HG03521 (cell line): Measurements from ENCODE around the gene NRG2.

Experiments
- ATAC-seq: cut with Tn5 transposase; IDR thresholded peaks from one replicate; pipeline ENCODE4 v1.9.1; 2021; ENCODE audit warnings: mild to moderate bottlenecking, moderate library complexity; ENCODE audit not compliant: unreplicated experiment

NRG2 gene

DNA sequence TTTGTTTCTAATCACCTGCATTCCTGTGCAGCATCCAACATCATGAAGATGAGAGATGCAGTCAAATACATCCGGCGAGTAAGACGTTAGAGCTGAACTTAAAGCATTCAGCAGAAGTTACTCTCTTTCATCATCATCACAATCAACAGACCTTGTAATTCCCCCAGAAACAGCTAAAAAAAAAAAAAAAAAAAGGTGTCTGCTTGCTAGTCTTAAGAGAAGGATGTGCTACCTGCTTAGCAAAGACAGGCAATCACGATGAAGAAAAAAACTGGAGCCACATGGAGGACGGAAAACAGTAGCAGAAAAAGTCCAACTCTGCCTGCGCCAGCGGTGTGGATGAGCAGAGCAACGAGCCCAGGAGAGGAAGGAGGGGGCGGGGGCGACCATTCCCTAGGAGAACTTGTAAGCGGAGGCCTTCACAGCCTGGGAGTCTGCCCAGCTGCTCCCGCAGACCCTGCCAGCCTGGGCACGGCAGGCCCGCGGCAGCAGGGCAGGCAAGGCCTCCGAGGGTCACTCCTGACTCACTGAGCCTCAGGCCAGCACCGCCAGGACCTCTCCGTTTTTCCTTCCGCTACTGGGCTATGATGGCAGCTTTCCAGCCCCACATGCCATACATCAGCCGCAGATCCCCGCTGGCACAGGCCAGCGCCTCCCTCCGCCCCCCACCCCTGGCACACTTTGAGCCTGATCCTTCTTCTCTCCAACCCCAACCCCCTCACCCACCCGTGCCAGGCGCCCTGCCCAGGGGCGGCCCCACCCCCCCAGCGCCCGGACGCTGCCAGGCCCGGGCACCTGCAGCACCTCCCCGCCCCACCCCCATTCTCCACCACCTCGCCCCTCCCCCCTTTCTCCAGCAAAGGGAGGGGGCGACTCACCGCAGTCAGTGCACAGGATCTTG lies 1.4 kb downstream of the NRG2 start:
- ATAC-seq, result no peak

DNA sequence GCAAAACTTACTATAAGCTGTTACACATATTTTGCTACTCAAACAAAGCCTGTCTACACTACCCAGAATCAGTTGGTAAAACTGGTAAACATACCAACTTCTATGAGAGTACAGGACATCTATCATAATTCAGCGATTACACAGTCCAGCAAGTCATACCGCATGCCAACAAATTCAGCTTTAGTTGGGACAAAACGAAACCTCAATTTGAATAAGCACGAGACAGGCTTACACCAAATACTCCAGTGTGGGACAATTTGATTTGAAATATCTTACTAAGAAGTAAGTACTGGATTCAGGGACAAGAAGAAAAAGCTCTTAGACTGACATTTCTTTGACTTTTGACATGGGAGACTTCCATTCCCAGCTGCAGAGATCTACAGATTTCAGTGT lies 2.0 kb downstream of the NRG2 start:
- ATAC-seq, result no peak

DNA sequence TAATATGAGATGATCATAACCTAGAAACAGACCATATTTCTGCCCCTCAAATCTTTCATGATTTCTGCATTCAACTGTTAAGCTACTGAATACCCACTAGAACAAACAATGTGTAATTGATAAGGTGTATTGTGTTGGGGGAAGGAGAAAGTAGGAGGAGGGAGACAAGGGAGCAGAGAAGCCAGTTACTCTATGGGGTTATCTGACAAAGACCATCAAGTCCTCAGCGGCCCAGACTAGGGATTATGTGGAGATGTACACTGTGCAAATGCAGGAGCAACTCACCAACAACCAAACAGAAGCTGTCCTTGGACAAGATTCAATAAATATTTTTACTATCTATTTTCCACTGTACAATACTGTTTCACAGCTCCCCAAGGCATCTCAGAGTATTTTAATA lies 2.7 kb downstream of the NRG2 start:
- no peak for ATAC-seq

DNA sequence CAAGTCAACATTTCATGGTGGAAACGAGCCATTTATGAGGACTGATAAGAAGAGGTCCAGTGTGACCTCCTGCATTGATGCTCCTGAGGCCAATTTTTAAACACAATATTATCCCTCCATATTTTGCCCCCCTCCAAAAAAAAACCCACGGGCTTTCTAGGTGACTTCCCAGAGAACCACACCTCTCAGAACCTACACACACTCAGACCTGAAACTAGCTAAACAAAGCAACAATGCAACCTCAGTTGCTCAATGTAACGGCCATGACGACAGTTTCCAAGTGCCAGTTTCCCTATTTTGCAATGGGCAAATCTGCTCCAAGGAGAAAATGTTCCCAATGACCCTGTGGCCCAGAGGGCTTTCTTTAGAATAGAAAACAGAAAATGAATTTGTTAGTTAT lies 3.5 kb downstream of the NRG2 start:
- no peak for ATAC-seq

DNA sequence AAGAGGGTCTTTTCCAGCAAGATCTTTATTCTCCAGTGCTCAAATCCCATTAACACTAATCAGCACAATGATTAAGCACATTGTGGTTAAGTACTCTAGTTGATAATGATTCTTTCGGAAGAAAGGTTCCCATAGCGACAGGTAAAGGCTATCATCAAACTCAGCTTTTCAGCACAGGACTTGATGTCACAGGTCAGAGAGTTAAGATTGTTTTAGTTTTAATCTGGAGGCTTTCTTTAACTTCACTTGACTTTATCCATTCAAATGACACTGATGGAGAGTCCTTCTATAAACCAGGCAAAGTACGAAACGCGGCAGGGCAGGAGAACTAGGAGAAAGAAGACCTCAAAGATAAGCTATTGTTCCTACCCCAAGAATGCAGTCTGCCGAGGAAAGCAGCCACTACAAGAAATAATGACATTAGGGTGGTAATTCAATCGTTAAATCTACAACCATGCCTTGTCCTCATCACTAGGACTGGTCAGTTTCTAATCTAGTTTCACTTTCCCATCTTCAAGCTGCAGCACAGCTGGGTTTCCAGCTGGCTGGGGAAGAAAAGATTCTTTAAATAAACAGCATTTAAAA lies 4.6 kb downstream of the NRG2 start:
- ATAC-seq, result no peak

DNA sequence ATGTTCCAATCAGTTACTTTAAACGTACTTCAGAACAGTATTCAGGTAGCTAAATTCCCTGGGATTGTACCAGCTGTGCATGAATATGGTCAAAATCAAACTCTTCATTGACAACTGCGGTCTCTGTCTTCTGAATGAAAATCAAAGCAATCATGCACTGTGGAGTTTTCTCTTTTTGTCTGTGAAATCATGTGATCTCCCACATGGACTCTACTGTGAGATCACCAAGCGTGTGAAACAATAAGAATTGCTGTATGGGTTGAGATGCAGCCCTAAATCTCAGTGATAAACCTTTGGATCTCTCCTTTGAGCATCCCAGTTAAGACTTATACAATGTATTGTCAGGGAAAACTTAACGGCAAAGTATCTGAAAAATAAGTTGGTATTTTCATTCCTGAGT lies 6.1 kb downstream of the NRG2 start:
- ATAC-seq, result no peak

DNA sequence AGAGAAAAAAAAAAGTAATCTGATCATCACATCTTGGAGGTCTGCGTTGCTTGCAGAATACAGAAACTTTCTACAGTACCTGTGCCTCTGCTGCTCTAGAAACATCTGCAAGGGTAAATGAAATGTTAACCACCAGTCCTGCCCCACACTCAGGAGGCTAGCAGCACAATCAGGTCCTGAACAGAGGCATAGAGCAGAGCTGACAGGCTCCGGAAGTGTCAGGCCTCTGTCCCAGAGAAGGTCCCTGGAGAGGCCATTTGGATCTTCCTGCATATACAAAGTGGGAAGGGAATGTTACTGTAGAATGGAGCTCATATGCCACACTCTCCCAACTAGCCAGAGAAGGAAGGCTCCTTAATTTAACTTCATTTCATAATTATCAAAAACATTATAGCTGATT lies 7.2 kb downstream of the NRG2 start:
- no peak for ATAC-seq

DNA sequence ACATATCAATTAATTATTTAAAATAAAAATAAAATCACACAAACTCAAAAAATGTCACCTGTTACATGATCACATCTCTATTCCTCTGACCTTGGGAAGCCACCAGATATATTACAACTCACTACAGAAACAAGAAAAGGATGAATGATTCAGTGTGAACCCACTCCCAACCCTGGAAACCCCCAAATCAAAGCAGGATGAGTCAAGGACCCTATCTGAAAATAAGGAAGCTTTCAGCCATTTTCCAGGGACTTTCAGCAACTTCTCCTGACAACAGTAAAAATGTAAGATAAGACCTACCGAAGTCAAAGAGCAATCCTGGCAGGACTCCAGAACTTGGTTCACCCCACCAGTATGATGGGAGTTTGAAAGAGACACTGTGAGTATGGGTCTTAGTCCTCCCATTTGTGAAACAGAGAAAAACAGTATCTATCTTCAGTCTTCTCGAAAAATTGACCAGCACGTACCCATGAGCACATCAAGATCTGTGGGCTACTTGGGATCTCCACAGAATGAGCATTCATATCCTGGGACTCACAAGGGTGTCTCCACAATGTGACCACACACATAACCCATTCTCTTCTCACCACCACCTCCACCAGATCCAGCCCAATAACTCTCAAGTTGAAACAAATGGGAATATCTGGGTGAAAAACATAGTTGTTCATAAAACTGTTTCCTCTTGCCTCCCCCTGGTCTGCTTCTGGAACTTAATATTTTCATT lies 9.9 kb downstream of the NRG2 start:
- no peak for ATAC-seq

DNA sequence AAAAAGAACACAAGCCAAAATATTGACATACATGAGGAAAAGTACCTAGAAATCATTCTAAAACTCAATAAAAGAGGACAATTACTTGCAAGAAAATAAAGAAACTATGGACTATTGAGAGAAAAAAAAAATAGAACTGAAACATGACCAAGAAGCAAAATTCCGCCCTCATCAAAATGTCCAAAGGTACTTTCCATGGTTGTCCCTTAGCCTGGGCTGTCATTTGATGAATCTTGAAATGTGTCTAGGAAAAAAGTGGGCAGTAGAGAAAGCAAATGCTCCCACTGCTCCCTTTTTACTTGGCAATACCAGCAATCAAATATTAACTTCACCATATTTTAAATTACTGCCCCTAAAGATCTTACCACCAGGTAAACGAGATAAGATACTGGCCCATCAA lies 10.8 kb downstream of the NRG2 start:
- no peak for ATAC-seq

DNA sequence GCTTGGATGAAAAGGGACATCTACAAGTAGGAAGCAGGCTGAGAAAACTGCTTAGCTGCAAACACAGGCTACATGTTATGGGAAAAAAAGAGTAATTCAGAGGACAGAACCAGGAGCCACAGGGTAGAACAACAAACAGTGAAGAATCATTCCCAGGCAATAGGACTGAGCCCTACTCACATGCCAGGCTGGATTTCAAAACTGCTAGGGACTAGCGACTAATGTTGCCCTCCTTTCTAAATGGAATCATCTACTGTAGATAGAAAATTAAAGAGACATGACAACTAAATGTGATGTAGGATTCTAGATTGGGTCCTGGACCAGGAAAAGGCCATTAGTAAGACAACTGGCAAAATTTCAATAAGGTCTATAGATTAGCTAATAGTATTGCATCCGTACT lies 15.3 kb downstream of the NRG2 start:
- ATAC-seq, result no peak

DNA sequence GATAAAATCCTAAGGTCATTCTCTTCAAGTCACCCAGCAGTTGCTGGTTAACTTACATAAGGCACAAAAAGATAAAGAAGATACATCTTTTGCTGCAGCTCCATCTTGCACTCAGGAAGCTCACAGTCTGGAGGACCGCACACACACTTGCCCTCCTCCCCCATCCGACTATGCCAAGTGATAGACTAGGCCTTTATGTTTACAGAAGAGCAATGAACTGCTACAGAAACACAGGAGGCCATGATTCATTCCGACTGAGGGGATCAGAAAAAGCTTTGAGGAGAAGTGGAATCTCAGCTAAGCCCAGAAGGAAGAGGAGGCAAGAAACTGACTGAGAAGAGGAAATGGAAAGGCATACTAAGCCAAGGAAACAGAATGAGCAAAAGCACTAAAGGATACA lies 17.4 kb downstream of the NRG2 start:
- no peak for ATAC-seq

DNA sequence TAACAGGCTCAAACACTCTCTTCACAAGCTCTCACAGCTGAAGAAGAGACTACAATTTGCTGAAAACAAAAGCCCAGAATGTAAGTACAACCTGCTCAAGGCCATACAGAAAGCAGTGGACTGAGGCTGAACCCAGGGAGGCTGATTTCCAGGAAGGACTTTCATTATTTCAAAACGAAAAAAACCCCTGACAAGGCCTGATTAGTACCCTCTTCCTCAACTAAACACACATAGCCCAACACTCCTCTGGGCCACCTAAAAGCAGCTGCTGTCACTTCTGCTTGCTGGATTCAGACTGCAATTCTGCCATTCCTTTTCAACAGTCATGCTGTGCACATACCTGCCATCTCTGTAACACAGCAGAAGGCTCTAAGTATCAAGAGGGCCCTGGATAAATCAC lies 18.2 kb downstream of the NRG2 start:
- no peak for ATAC-seq

DNA sequence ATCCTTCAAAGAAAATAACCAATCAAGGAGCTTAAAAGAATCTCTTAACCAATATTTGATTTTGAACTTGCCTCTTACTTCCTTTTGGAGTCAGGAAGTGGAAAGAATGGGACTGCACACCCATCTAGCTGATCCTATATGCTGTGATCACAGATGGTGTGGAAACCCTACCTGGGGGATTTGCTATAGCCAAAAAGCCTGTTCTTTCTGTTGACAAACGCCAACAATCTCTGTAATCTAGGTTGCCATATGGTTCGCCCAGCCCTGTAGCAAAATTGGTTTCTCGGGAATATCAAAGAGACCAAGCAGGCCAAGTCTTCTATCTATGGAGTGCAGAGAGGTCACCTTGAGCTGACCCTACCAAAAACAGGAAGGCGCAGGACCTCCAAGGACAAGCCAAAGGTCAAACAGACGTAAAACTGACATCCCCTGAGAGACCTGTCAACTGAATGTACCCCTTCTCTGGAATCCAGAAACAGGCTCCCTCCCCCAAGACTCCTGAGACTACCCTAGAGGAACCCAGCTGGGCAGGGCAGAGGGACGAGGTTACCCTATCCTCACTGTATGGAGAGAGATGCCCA lies 19.4 kb downstream of the NRG2 start:
- no peak for ATAC-seq

DNA sequence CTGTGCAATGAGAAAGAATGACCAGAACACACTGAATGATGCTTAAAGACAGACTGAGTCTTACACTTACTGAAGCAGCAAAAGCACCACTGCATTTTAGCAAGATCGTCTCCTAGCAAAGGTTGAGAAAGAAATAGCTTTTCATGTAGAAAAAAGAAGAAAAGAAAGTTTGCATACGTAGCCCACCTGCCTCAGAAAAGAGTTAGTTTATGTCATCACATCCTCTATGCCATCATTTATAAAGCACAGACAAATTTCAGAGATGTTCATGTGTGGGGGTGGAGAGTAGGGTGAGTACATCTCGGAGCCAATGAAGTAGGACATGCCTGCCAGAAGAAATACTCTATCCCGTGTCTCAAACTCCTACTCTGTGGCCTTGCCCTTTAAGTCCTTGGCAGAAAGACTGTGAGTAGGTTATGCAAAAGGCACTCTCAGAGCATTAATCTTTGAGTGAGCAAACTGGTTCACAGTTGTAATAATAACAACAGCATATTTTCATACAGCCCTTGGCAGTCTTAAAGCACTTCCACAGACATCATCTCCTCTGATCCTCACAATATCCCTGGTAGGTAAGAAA lies 22.4 kb downstream of the NRG2 start:
- ATAC-seq, result no peak

DNA sequence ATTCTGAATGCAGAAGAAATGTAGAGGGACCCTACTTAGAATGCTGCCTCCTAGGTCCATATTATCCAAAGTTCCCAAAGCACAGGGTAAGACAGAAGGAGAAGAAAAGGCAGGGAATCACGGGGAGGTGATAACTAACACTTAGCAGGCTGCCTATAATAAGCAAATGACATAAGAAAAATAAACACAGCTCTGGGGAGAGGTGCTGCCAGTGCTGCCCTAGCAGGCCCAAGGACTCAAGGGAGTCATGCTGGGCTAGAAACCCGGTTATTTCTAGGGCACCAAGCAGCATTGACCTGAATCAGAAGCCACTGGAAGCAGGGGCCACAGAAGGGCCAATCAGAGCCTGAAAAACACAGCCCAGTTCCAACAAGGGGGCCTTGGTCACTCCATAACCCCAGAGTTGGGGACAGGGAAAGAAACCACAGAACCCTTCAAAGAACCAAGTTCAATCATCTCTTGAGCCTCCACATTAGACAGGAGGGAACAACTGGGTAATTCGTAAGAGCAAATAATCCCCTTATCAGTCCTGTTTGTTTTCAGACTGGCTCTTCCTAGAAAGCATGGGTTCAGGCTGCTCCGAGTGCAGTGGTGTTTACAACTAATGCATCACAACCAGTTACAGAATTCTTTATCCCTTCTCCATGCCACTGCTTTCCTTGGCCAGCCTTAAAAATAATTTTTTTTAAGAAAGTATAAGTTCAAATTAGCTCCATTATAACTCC lies 24.0 kb downstream of the NRG2 start:
- no peak for ATAC-seq

DNA sequence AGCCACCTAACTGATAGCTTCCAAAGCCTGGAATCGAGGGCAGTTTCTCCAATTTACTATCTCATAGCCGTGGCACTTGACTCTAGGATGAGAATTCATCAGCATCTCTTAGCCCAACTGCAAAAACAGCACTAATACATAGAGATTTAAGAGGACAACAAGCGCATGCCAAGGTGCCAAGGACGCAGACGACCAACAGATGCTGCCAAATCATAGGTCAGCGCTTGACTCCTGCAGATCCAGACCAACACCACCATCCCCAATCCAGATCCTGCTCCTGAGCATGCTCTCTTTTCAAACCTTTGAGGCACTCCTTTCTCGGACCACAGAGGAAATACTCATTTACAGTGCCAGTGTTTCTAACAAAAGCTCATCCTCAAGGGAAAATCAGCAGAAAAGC lies 24.6 kb downstream of the NRG2 start:
- no peak for ATAC-seq

DNA sequence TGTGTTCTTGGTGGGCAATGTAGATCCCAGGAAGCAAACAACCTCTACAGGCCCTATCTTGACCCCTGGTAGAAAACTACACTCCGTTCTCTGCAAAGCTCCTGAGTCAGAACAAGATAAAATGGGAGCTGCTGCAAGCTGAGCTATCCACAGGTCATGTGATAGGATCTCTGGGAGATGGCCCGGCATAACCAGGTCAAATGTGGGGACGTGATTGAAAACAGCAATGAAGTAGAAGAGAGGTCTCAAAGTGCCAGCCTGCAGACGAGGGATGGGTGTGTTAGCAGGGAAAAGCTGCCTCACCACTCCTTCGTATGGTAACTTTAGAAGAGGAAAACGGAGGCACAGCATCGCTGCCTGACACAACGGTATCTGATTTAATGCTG lies 25.0 kb downstream of the NRG2 start:
- ATAC-seq, result no peak

DNA sequence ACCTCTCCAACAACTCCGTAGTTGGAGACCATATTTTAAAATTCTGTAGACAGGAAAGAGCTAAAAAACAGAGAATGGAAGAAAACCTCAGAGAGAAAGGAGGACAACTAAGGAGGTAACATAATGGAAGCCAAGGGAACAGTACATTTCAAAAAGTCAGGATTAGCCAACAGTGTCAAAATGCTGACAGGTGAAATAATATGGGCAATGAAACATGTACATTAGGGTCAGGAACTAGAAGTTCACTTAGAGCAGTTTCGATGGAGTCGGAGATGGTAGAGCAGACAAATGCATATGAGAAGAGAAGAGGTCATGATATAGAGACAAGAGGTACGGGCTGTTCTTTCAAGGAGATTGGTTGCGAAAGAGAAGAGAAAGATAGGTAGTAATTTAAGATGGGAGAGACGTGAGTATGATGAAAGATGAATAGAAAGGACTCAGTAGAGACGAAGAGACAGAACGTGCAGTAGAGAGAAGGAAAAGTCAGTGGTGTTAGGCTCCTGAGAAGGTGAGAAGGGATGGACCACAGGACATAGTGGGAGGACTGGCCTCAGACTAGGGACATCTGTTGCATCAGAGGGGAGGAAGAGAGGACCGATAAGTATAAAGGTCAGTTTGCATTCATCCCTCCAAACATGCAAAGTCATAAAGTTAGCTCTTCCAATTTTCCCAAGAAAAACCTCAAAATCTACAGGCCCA lies 25.6 kb downstream of the NRG2 start:
- ATAC-seq, result no peak

DNA sequence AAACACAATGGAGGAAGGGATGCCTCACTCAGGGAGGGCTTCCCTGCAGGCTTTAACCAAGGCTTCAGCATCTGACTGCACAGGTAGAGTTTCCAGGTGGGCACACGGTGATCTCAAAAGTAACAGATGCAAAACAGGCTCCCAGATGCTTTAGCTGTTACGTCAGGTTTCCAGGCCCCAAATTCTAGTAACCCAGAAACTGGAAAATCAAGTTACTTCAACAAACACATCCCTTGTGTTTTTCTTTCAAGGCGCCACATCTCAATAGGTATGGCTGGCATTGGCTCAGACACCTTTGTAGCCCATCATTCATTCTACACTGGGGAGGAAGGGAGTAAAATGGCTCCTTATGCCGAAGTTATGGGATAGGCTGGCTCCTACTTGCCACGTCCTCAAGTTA lies 27.4 kb downstream of the NRG2 start:
- ATAC-seq, result no peak

DNA sequence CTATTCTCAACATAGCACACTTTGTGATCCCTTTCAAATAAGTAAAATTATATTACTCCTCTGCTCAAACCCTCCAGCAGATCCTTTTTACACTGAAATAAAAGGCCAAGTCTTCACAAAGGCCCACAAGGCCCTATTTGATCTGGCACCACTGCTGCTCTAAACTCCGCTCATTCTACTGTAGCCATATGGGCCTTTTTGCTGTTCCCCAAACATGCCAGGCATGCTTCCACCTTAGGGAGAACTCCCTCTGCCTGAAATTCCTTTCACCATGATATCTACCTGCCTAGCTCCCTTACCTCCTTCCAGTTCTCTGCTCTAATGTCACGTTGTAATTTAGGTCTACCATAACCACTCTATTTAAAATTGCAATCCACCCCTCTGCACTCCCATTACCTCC lies 28.3 kb downstream of the NRG2 start:
- no peak for ATAC-seq
